ENCODE measurements around the gene MTERF2.

The MTERF2 gene, protein sequence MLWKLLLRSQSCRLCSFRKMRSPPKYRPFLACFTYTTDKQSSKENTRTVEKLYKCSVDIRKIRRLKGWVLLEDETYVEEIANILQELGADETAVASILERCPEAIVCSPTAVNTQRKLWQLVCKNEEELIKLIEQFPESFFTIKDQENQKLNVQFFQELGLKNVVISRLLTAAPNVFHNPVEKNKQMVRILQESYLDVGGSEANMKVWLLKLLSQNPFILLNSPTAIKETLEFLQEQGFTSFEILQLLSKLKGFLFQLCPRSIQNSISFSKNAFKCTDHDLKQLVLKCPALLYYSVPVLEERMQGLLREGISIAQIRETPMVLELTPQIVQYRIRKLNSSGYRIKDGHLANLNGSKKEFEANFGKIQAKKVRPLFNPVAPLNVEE

GRCh38 chr12:106986625-106987389, at the start of gene MTERF2:
TSS of gene MTERF2 (minus strand) at chr12:106987146. CDS start at chr12:106978714, 8,432 bp downstream.
- TF ChIP-seq, protein P1, sequence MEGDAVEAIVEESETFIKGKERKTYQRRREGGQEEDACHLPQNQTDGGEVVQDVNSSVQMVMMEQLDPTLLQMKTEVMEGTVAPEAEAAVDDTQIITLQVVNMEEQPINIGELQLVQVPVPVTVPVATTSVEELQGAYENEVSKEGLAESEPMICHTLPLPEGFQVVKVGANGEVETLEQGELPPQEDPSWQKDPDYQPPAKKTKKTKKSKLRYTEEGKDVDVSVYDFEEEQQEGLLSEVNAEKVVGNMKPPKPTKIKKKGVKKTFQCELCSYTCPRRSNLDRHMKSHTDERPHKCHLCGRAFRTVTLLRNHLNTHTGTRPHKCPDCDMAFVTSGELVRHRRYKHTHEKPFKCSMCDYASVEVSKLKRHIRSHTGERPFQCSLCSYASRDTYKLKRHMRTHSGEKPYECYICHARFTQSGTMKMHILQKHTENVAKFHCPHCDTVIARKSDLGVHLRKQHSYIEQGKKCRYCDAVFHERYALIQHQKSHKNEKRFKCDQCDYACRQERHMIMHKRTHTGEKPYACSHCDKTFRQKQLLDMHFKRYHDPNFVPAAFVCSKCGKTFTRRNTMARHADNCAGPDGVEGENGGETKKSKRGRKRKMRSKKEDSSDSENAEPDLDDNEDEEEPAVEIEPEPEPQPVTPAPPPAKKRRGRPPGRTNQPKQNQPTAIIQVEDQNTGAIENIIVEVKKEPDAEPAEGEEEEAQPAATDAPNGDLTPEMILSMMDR (conservative IDR thresholded peaks at IDR 0.05; ENCODE audit: low read depth, low read length), result peak; percentile 13
- H3K4me3 ChIP-seq (ENCODE audit: low read depth, low read length), result peak within 1 kb of the TSS; percentile 87
- peak; percentile 96 for DNase-seq (ENCODE audit: low read depth)

GRCh38 chr12:107035733-107036132, 48.8 kb upstream of the MTERF2 start:
- DNase-seq (ENCODE audit: low read depth), result no peak

DNA sequence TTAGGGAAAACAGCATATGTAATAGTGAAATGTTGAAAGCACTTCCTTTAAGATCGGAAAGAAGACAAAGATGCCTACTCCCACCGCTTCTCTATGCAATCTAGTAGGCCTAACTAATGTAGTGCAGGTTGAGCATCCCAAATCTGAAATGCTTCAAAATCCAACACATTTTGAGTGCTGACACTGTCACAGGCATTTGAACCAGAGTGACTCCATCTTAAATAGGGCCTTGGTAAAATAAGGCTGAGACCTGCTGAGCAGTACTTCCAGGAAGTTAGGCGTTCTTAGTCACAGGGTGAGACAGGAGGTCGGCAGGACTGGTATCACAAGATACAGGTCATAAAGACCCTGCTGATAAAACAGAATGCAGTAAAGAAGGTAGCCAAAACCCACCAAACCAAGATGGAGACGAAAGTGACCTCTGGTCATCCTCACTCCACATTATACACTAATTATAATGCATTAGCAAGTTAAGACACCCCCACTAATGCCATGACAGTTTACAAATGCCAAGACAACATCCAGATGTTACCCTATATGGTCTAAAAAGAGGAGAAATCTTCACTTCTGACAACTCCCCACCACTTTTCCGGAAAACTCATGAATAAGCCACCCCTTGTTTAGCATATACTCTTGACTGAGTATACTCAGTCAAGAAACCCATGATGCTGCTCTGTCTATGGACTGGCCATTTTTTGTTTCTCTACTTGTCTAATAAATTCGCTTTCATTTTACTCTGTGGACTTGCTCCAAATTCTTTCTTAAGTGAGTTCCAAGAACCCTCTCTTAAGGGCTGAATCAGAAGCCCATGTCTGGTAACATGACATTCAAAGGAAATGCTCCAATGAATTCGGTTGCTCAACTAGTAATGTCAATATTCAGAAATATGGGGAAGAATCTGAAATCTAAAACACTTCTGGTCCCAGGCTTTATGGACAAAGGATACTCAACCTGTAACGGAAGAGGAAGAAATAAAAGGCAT, 47.1 kb upstream of the MTERF2 start:
- H3K4me3 ChIP-seq (ENCODE audit: low read depth, low read length), result no peak overlapping the region
- TF ChIP-seq, protein P1 (conservative IDR thresholded peaks at IDR 0.05; ENCODE audit: low read depth, low read length), result no peak
- DNase-seq (ENCODE audit: low read depth), result no peak

More at GRCh38 chr12:107035733-107036132, 48.8 kb upstream of the MTERF2 start:
- TF ChIP-seq, protein P1 (conservative IDR thresholded peaks at IDR 0.05; ENCODE audit: low read depth, low read length), result no peak
- no peak overlapping the region for H3K4me3 ChIP-seq (ENCODE audit: low read depth, low read length)

DNA sequence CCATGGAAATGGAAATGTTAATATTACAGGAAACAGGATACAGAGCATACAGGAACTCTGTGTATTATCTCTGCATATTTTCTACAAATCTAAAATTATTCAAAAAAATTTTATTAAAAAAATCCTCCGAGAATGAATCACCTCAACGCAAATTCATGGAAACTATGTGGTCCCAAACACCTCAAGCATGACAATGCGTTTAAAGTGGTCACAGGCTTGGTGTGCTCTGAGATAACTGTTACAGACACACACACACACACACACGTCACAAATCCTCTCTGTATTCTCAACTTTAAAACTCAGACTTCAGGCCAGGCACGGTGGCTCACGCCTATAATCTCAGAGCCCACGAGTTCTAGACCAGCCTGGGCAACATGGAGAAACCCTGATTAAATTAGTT, 45.3 kb upstream of the MTERF2 start:
- TF ChIP-seq, protein P1 (conservative IDR thresholded peaks at IDR 0.05; ENCODE audit: low read depth, low read length), result no peak
- no peak overlapping the region for H3K4me3 ChIP-seq (ENCODE audit: low read depth, low read length)
- no peak for DNase-seq (ENCODE audit: low read depth)

- TF ChIP-seq, protein P1 (conservative IDR thresholded peaks at IDR 0.05; ENCODE audit: low read depth, low read length), result no peak
- no peak overlapping the region for H3K4me3 ChIP-seq (ENCODE audit: low read depth, low read length)
- no peak for DNase-seq (ENCODE audit: low read depth)
These were observed 44.1 kb upstream of the MTERF2 start for GRCh38 chr12:107031061-107031460.

GRCh38 chr12:107029081-107029480, 42.1 kb upstream of the MTERF2 start:
- DNase-seq (ENCODE audit: low read depth), result no peak
- TF ChIP-seq, protein P1 (conservative IDR thresholded peaks at IDR 0.05; ENCODE audit: low read depth, low read length), result no peak
- H3K4me3 ChIP-seq (ENCODE audit: low read depth, low read length), result no peak overlapping the region
